Erythroblast (primary cell): ENCODE measurements around the gene MARK2.

ENCODE experiments used
- GATA1 ChIP-seq: IDR thresholded peaks from 2 replicates; pipeline ENCODE4 v1.6.1; 2011; ENCODE audit warnings: low read depth, mild to moderate bottlenecking, control low read depth, low read length, moderate library complexity
- POLR2A ChIP-seq: IDR thresholded peaks from 2 replicates; pipeline ENCODE4 v1.6.1; 2011; ENCODE audit warnings: mild to moderate bottlenecking, low read length

- TF ChIP-seq POLR2A = no peak
- no peak for TF ChIP-seq GATA1
Measured at GRCh38 chr11:63905179-63905578, 66.3 kb downstream of the MARK2 start.
